Parathyroid adenoma (tissue), 2 donors: ENCODE data around the gene SFMBT2.
"Not testable (repeated sequence)": the region's sequence is repeated elsewhere in the genome, so short reads cannot be mapped to it uniquely, and the experiment has no call there.

ENCODE experiments used
- H2AFZ ChIP-seq: fragments of 300-600 bp; sonication (generic); one replicate; pipeline ENCODE4 v1.7.0; 2017; ENCODE audit warnings: antibody characterized with exemption, mild to moderate bottlenecking
- H3K27ac ChIP-seq: fragments of 300-600 bp; sonication (generic); one replicate; pipeline ENCODE4 v1.7.0; 2017
- H3K27me3 ChIP-seq: fragments of 300-600 bp; sonication (generic); one replicate; pipeline ENCODE4 v1.7.0; 2017; ENCODE audit warnings: low read length; ENCODE audit not compliant: control insufficient read depth, insufficient read depth
- H3K36me3 ChIP-seq: fragments of 300-600 bp; sonication (generic); one replicate; pipeline ENCODE4 v1.7.0; 2017; ENCODE audit warnings: low read length; ENCODE audit not compliant: control insufficient read depth, insufficient read depth
- H3K4me1 ChIP-seq: fragments of 300-600 bp; sonication (generic); one replicate; pipeline ENCODE4 v1.7.0; 2017; ENCODE audit warnings: control low read depth
- H3K4me2 ChIP-seq: fragments of 300-600 bp; sonication (generic); one replicate; pipeline ENCODE4 v1.7.0; 2017; ENCODE audit warnings: low read length
- H3K4me3 ChIP-seq: fragments of 300-600 bp; sonication (generic); one replicate; pipeline ENCODE4 v1.7.0; 2017; ENCODE audit warnings: low read depth, low read length
- H3K79me2 ChIP-seq: fragments of 300-600 bp; sonication (generic); one replicate; pipeline ENCODE4 v1.7.0; 2017; ENCODE audit warnings: control low read depth
- H3K9ac ChIP-seq: fragments of 300-600 bp; sonication (generic); one replicate; pipeline ENCODE4 v1.7.0; 2017; ENCODE audit warnings: mild to moderate bottlenecking
- H3K9me3 ChIP-seq: fragments of 300-600 bp; sonication (generic); one replicate; pipeline ENCODE4 v1.7.0; 2017; ENCODE audit warnings: low read length; ENCODE audit not compliant: control insufficient read depth
- TF ChIP-seq, protein P1 (sequence below): fragments of 300-600 bp; sonication (generic); IDR thresholded peaks from one replicate; pipeline ENCODE4 v1.7.0; 2017; ENCODE audit warnings: antibody characterized with exemption, mild to moderate bottlenecking
- donor health status: primary hyperparathyroidism.

Gene SFMBT2

DNA sequence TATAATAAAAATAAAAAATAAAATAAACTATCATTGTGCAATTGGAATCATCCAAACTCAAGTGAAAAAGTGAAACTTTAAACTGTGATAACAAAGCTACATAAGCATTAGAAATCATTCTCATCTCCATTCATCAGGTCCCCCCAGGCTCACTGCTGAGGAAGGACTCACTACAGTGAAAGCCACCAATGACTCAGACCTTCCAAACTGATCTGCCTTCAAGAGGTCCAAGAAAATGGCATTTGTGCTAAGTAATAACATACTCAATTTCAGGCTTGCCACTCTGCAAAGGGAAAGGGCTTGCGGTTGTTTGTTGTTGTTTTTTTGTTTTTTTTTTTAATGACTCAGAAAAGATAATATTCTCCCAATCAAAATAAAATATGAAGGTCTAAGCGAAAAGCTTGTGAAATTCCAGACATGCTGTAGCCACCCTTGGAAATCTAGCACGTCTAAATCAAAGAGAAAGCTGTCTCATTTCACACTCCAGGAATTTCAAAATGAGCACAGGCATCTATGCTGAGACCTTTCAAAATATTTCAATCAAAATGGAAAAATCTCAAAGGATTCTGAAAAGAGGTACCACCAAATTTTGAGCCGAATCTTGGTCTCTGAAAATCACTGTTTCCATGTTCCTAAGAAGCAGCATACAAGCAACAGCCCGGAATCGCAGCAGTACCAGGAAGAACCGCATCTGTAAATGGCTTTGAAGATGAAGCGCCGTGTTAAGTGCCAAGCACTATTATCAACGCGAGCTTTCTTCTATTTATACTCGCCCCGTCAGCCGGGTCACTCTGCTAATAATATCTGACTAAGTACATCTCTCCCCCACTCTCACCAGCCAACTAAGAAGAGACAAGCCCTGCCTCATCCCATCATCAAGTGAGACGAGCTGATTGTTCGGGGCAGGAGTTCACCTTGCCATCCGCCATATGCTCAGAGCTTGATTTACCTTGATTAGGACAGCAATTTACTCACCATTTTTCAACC, 13.5 kb downstream of the SFMBT2 start:
- H3K4me1 ChIP-seq, result no peaks in the 10 kb centered on the region
- H3K4me3 ChIP-seq, result no peak overlapping the region
- no peaks in the 10 kb centered on the region for H3K27me3 ChIP-seq
- no peak overlapping the region for H3K27ac ChIP-seq
- no peak overlapping the region for H3K4me2 ChIP-seq
- peaks cover 26% of the 10 kb centered on the region for H3K79me2 ChIP-seq
- H2AFZ ChIP-seq, result no peak overlapping the region
- no peaks in the 10 kb centered on the region for H3K9me3 ChIP-seq
- H3K9ac ChIP-seq, result no peak overlapping the region
- no peaks in the 10 kb centered on the region for H3K36me3 ChIP-seq
- TF ChIP-seq, protein P1, sequence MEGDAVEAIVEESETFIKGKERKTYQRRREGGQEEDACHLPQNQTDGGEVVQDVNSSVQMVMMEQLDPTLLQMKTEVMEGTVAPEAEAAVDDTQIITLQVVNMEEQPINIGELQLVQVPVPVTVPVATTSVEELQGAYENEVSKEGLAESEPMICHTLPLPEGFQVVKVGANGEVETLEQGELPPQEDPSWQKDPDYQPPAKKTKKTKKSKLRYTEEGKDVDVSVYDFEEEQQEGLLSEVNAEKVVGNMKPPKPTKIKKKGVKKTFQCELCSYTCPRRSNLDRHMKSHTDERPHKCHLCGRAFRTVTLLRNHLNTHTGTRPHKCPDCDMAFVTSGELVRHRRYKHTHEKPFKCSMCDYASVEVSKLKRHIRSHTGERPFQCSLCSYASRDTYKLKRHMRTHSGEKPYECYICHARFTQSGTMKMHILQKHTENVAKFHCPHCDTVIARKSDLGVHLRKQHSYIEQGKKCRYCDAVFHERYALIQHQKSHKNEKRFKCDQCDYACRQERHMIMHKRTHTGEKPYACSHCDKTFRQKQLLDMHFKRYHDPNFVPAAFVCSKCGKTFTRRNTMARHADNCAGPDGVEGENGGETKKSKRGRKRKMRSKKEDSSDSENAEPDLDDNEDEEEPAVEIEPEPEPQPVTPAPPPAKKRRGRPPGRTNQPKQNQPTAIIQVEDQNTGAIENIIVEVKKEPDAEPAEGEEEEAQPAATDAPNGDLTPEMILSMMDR, result no peak

DNA sequence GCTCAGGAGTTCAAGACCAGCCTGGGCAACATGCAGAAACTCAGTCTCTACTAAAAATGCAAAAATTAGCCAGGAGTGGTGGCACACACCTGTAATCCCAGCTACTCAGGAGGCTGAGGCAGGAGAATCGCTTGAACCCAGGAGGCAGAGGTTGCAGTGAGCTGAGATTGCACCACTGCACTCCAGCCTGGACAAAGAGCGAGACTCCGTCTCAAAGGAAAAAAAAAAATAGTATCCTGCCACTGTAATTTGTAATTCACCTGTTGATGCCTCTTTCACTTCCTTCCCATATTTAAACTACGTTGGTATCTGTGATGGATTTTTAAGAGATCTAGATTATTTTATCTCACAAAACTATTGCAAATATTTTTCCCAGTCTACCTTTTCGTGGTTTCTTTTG, 18.5 kb downstream of the SFMBT2 start:
- peaks cover 11% of the 10 kb centered on the region for H3K79me2 ChIP-seq
- H2AFZ ChIP-seq, H3K27ac ChIP-seq, H3K9me3 ChIP-seq, H3K9ac ChIP-seq, H3K4me2 ChIP-seq, H3K4me3 ChIP-seq, H3K36me3 ChIP-seq, H3K4me1 ChIP-seq, H3K27me3 ChIP-seq: not testable (repeated sequence)

DNA sequence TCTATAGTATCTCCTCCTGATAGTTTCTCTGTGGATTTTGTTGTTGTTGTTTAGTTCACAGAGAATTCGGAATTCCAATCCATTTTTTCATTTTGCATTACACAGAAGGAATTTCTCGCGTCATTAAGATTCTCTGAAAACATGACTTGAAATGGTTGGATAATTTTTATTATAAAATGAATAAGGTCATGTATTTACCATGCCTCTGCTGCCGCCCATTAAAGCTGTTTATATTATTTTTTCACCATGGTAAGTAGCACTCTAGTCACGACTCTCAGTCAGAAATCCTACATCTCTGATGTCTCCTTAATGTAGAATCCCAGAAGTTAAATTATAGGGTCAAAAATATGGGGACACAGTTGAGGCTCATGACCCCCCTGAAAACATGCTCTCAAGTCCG, 19.1 kb downstream of the SFMBT2 start:
- peaks cover 11% of the 10 kb centered on the region for H3K79me2 ChIP-seq
- H3K36me3 ChIP-seq, result no peaks in the 10 kb centered on the region
- H3K9ac ChIP-seq, result no peak overlapping the region
- H3K9me3 ChIP-seq, result no peaks in the 10 kb centered on the region
- H2AFZ ChIP-seq, result no peak overlapping the region
- H3K4me2 ChIP-seq, result no peak overlapping the region
- no peak overlapping the region for H3K27ac ChIP-seq
- H3K27me3 ChIP-seq, result no peaks in the 10 kb centered on the region
- H3K4me3 ChIP-seq, result no peak overlapping the region
- TF ChIP-seq, protein P1, result no peak
- peaks cover 2% of the 10 kb centered on the region for H3K4me1 ChIP-seq

DNA sequence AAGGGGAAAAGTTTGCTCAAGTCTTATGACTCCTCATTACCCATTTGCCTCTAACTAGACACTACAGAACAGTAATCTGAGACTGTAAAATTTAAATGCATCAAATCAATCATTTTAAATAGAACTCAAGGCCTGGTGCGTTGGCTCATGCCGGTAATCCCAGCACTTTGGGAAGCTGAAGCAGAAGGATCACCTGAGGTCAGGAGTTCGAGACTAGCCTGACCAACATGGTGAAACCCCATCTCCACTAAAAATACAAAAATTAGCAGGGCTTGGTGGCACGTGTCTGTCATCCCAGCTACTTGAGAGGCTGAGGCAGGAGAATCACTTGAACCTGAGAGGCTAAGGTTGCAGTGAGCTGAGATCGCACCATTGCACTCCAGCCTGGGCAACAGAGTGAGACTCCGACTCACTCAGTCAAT, 20.1 kb downstream of the SFMBT2 start:
- H3K4me1 ChIP-seq, H3K9ac ChIP-seq: not testable (repeated sequence)

DNA sequence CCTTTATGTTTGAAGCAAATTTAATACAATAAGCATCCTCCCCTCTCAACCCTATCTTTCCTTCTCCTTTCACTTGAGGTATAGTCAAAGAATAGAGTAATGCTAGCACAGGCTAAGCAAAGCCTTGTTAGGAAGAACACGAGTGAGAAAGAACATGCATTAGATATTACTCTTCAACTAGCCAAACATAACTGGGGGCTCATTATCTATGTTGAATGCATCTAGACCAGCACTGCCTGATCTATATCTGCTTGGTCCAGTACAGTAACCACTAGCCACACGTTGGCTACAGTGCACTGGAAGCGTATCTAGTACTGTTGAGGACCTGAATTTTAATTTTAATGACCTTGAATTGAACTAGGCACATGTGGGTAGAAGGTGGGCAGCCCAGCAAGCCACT, 21.0 kb downstream of the SFMBT2 start:
- Histone ChIP-seq H3K27me3 (no peaks in the 10 kb centered on the region), H3K79me2 (peaks cover 9% of the 10 kb centered on the region), H2AFZ (no peak overlapping the region), H3K4me1 (peaks cover 2% of the 10 kb centered on the region), H3K27ac (no peak overlapping the region), H3K9me3 (no peaks in the 10 kb centered on the region), H3K4me2 (no peak overlapping the region), H3K4me3 (no peak overlapping the region), H3K36me3 (no peaks in the 10 kb centered on the region), H3K9ac (no peak overlapping the region)
- TF ChIP-seq, protein P1, result no peak

More for the DNA sequence above, 20.1 kb downstream of the SFMBT2 start:
- not testable (repeated sequence) for H3K27me3 ChIP-seq, H3K27ac ChIP-seq, H3K36me3 ChIP-seq, H3K4me3 ChIP-seq, H3K9me3 ChIP-seq, H3K4me2 ChIP-seq, H2AFZ ChIP-seq
- H3K79me2 ChIP-seq, result peaks cover 13% of the 10 kb centered on the region
